HFFc6 (cell line): ENCODE measurements around the gene MRTFA. TPM values are rescaled to one million over a fixed set of nuclear protein-coding genes. Genes with fewer than 3 reads are reported as not detected.

Experiments
- DNase-seq: peaks from one replicate; pipeline ENCODE4 v3.0.0-alpha.2; 2018
- H3K27ac Mint-ChIP-seq: 2 replicates; pipeline ENCODE4 v1.8.0; 2020; ENCODE audit warnings: mild to moderate bottlenecking, mixed read lengths
- H3K27me3 Mint-ChIP-seq: 2 replicates; pipeline ENCODE4 v1.8.0; 2021; ENCODE audit warnings: mild to moderate bottlenecking, moderate library complexity, mixed read lengths; ENCODE audit not compliant: insufficient read depth
- H3K36me3 Mint-ChIP-seq: 2 replicates; pipeline ENCODE4 v1.8.0; 2021; ENCODE audit warnings: low read depth, mixed read lengths
- H3K4me1 Mint-ChIP-seq: 2 replicates; pipeline ENCODE4 v1.8.0; 2020; ENCODE audit warnings: low read depth, mixed read lengths
- H3K4me3 Mint-ChIP-seq: 2 replicates; pipeline ENCODE4 v1.8.0; 2020; ENCODE audit warnings: mild to moderate bottlenecking, moderate library complexity, mixed read lengths
- H3K9me3 Mint-ChIP-seq: 2 replicates; pipeline ENCODE4 v1.8.0; 2020; ENCODE audit warnings: mild to moderate bottlenecking, mixed read lengths
- long read RNA-seq: library from polyadenylated mRNA; unstranded; transcript quantifications from one replicate; pipeline ENCODE4 v2.0.0, GENCODE V29; 2019
- total RNA-seq, 6 experiments: library from RNA; stranded (reverse); fragmentation: NEBNext Ultra II Directional; extraction: Animal tissue kit (Norgen Biotek cat#: 25700); gene quantifications; 2 replicates in 1 of 6; 3 replicates in 5 of 6; pipeline ENCODE4 v1.2.3, GENCODE V29; 2021
- TF ChIP-seq, protein P1 (sequence below): fragments of 200-600 bp; sonication (generic); IDR thresholded peaks from 2 replicates; pipeline ENCODE4 v1.5.0; 2021; ENCODE audit warnings: antibody characterized with exemption, mild to moderate bottlenecking

The MRTFA gene
- 10 to 100 TPM; 36.4 to 48.7 (median 42.2) TPM for total RNA-seq
- long read RNA-seq, partial matches to known transcripts, result 1 of 9 reads
- long read RNA-seq, other reads (novel, unspliced or antisense), result 6 of 9 reads

DNA sequence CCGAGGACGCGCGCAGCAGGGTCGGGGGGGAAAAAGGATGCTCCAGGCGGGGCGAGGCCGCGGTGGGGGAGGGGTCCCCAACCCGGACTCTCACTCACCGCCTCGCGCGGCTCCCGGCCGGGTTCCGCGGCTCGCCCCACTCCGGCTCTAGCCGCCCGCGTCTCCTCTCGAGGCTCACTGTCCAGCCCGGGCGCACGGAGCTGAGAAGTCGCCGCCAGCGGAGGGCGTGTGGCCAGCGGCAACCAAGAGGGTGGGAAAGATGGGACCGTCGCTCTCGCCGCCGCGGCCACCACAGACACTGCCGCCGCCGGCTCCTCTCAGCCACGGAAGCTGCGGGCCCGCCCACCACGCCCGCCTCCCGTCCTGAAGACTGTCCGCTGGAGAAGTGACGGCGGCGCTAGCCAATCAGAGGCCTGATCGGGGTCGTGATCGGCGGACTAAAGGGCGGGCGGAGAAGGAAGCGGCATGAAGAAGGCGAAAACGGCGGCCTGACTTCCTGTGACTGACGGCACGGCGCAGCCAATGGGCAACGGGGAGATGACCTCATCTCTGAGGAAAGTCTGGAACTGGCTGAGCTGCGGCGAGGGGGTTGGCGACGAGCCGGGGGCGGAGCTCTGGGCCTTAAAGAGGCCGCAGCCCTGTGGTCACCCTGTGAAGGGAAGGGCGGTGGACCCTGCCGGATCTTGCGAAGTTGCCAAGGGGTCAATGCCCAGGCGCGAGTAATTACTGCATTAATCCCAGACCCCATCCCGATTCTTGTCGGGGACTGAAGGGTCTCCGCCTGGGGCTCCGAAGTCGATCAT lies at the start of gene MRTFA:
Gene MRTFA (minus strand): TSS at position 340 of the 803 bp plus-strand sequence.
- Mint-ChIP-seq H3K36me3 (peaks cover 15% of the 10 kb centered on the region; the same call in 1 of the 2 replicates), H3K27me3 (no peaks in the 10 kb centered on the region), H3K4me3 (peak within 1 kb of the TSS; percentile 91), H3K9me3 (no peaks in the 10 kb centered on the region), H3K27ac (peak within 1 kb of the TSS; percentile 96), H3K4me1 (peaks cover 54% of the 10 kb centered on the region)
- peak; percentile 100 for DNase-seq
- TF ChIP-seq, protein P1, sequence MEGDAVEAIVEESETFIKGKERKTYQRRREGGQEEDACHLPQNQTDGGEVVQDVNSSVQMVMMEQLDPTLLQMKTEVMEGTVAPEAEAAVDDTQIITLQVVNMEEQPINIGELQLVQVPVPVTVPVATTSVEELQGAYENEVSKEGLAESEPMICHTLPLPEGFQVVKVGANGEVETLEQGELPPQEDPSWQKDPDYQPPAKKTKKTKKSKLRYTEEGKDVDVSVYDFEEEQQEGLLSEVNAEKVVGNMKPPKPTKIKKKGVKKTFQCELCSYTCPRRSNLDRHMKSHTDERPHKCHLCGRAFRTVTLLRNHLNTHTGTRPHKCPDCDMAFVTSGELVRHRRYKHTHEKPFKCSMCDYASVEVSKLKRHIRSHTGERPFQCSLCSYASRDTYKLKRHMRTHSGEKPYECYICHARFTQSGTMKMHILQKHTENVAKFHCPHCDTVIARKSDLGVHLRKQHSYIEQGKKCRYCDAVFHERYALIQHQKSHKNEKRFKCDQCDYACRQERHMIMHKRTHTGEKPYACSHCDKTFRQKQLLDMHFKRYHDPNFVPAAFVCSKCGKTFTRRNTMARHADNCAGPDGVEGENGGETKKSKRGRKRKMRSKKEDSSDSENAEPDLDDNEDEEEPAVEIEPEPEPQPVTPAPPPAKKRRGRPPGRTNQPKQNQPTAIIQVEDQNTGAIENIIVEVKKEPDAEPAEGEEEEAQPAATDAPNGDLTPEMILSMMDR, result no peak

DNA sequence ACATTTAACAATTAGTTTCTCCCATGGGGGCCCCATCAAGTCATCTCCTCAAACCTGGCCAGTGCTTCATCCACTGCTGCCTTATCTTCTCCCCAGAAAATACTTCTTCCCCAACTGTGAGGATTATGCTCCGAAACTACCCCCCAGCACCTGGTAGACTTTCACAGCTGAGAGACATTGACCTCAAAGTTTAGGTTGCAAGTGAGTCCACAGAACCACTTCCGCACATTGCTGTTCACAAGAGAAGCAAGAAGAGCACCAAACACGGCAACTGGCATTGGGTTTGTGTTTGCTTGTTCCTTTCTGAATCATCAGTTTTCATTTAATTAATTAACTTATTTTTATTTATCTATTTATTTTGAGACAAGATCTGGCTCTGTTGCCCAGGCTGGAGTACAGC lies 48.9 kb upstream of the MRTFA start:
- H3K27me3 Mint-ChIP-seq, result peaks cover 6% of the 10 kb centered on the region
- H3K36me3 Mint-ChIP-seq, result no peaks in the 10 kb centered on the region
- peaks cover 21% of the 10 kb centered on the region for H3K4me1 Mint-ChIP-seq
- TF ChIP-seq, protein P1, result no peak
- no peaks in the 10 kb centered on the region for H3K9me3 Mint-ChIP-seq
- DNase-seq, result no peak
- no peak overlapping the region for H3K4me3 Mint-ChIP-seq
- H3K27ac Mint-ChIP-seq, result no peak overlapping the region

DNA sequence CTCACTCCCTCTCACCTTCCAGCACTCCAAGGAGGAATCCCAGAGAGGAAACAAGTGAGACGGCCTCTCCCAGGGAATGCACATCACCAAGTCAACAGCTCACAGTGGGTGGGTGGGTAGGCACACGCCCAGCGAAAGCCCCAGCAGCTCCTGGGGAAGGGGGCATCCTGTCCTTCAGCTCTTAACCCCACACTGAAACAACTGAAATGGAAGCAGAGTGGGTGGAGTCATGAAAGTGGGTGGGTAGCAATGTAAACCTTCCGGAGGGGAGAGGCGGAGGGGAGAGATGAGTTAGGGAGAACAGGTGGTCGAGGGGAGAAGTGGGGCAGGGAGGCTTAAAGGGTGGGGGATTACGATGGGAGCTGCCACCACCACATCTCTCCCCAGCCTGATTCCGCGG lies 48.2 kb upstream of the MRTFA start:
- Mint-ChIP-seq H3K27ac (no peak overlapping the region), H3K9me3 (no peaks in the 10 kb centered on the region), H3K4me1 (peaks cover 27% of the 10 kb centered on the region), H3K27me3 (peaks cover 6% of the 10 kb centered on the region), H3K4me3 (no peak overlapping the region), H3K36me3 (no peaks in the 10 kb centered on the region)
- TF ChIP-seq, protein P1, result no peak
- no peak for DNase-seq

DNA sequence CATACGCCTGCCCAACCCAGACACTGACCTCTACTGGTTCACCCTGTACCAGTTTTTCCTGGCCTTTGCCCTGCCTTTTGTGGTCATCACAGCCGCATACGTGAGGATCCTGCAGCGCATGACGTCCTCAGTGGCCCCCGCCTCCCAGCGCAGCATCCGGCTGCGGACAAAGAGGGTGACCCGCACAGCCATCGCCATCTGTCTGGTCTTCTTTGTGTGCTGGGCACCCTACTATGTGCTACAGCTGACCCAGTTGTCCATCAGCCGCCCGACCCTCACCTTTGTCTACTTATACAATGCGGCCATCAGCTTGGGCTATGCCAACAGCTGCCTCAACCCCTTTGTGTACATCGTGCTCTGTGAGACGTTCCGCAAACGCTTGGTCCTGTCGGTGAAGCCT lies 44.9 kb upstream of the MRTFA start:
- Mint-ChIP-seq H3K36me3 (no peaks in the 10 kb centered on the region), H3K4me1 (peaks cover 35% of the 10 kb centered on the region), H3K4me3 (no peak overlapping the region), H3K9me3 (no peaks in the 10 kb centered on the region), H3K27me3 (peaks cover 6% of the 10 kb centered on the region), H3K27ac (no peak overlapping the region)
- no peak for DNase-seq
- TF ChIP-seq, protein P1, result no peak; the same call in 1 of the 2 replicates

DNA sequence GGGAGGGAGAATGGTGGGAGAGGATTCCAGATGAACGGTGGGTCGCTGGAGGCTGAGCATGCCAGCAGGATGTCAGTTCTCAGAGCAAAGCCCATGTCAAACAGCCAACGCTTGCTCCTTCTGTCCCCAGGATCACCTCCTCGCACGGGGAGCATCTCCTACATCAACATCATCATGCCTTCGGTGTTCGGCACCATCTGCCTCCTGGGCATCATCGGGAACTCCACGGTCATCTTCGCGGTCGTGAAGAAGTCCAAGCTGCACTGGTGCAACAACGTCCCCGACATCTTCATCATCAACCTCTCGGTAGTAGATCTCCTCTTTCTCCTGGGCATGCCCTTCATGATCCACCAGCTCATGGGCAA lies 44.3 kb upstream of the MRTFA start:
- H3K36me3 Mint-ChIP-seq, result no peaks in the 10 kb centered on the region
- H3K4me1 Mint-ChIP-seq, result peaks cover 35% of the 10 kb centered on the region
- no peak for DNase-seq
- peaks cover 3% of the 10 kb centered on the region for H3K27me3 Mint-ChIP-seq
- H3K27ac Mint-ChIP-seq, result no peak overlapping the region
- TF ChIP-seq, protein P1, result no peak
- H3K9me3 Mint-ChIP-seq, result no peaks in the 10 kb centered on the region
- no peak overlapping the region for H3K4me3 Mint-ChIP-seq
